SHP77 treated with DMSO at 0.1 percent for 48 hours (cell line): ENCODE results near the gene SHFL.

Experiments used
- DNase-seq: peaks from one replicate; lab custom pipeline; 2025; lab: John Stamatoyannopoulos, UW

Gene SHFL

DNA sequence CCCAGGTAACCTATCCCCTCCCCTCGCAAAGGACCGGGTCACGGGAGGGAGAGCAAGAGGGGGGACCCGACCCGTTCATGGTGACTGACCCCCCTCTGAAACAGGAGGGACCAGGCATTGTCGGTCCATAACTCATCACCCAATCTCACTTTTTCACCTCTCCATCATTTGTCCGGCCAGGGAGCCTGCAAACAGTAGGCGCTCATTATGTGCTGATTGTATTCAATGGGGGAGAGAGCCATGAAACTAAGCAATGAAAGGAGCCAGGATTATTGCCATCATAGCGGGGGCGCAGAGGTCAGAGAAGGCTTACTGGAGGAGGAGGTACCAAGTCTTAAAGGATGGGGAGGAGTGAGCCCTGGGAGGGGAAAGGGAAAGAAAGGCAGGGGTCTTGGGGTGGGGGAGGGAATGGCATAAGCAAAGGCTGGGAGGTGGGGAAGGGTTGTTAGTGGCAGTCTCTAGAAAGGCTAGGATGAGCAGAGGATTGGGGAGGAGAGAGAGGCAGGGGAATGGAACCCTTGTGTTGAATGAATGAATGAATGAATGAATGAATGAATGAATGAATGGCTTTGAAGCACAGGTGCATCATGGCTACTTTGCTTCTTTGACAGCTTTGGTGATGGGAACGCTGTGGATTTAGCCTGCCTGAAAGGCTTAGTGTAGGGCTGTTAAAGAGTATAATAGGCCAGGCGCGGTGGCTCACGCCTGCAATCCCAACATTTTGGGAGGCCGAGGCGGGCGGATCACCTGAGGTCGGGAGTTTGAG lies 1.4 kb downstream of the SHFL start:
- no peak for DNase-seq

DNA sequence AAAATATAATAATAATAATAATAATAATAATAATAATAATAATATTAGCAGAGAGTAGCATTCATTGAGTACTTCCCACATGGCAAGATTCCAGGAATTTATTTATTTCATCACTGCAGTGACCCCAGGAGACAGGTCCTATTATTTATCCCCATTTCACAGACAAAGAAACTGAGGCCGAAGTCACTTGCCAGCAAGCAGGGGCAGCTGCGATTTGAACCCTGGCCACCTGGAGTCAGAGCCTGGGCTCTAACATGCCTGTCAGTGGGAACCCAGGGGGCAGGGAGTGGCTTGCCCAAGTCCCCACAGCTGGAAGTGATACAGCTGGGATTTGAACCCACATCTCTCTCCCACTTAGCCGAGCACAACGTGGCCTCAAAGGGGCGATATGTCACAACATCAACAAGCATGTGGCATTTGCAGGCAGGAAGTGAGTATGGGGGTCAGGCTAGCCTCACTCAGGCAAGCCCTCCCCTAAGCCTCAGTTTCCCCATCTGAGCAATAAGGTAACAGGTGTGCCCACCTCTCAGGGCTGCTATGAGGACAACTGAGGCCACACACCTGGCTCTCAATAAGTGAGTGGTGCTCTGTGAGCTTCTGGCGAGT lies 2.9 kb downstream of the SHFL start:
- no peak for DNase-seq

DNA sequence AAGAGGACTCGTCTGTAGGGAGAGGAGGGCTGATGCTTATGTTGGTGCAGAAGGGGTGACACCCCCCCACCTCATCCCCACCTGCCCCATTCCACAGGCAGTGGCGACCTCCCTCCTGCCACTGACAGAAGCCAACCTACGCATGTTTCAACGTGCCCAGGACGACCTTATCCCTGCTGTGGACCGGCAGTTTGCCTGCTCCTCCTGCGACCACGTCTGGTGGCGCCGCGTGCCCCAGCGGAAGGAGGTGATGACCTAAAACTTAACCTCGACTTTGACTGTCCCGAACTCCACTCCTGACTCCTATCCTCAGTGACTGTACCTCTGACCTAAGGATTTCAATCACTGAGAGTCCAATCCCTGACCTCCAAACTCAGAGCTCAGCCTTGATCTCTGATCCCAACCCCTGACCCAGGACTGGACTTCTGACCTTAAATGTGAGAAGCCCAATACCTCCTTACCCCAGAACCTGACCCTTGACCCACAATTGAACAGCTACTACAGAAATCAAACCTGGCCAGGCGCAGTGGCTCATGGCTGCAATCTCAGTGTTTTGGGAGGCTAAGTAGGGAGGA lies 3.8 kb downstream of the SHFL start:
- no peak for DNase-seq

DNA sequence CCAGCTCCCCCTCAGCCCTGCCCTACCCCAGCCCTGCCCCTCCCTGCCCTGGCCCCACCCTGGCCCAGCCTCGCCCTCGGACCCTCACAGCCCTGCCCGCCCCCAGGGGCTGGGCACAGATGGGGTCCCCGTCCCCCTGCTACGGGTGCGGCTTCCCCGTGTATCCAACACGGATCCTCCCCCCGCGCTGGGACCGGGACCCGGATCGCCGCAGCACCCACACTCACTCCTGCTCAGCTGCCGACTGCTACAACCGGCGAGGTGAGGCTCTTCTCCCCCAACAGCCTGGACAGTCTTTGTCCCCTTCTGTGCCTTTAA lies 5.2 kb downstream of the SHFL start:
- no peak for DNase-seq

DNA sequence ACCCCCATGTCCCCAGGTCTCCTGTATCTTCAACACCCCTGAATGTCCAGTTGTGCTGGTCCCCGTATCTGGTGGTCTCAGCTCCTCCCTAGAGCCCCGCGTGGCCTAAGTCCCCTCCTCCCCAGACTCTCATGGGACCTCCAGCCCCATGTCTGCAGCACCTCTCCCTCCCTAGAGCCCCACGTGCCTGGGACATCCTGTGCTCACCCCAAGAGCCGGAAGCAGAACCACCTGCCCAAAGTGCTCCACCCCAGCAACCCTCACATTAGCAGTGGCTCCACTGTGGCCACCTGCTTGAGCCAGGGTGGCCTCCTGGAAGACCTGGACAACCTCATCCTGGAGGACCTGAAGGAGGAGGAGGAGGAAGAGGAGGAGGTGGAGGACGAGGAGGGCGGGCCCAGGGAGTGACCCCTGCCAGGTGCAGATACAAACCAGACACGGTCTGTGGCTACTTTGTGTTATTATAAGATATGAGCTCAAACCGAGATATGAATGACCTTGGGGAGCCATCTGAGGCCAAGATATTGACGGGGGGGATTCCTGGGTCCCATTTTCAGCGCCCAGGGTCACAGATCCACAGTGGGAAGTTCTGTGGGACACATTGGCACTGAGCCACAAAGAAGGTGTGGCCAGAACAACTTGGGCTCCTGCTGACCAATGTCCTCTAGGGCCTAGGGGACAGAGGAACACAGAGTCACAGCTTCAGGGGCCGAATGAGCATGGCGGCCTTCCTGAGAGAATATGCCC lies 6.0 kb downstream of the SHFL start:
- no peak for DNase-seq

DNA sequence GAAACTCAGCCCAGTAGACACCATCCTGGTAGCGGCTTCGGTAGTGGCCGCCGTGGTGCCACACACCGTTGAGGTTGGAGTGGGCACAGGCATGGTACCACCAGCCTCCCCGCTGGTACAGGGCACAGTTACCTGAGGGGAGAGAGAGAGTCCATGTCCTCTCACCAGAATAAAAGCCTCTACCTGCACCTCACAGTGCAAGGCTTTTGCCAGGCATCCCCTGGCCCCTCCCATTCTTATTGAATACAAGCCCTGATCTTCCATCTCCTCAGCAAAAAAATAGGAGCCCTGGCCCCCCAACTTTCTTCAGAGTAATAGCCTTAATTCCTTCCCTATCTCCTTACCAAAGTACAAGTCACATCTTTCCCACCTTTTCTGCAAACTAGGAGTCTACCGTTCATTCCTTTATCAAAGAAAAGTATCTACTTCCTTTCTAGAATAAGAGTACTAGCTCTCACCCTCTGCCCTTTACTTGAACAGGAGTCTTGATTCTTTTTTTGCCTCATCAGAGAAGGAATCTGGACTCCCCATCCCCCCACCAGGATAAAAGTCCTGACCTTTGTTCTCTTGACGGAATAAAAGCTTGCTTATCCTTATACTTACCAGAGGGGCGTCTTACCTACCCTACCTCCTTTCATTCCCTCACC lies 6.7 kb downstream of the SHFL start:
- no peak for DNase-seq

DNA sequence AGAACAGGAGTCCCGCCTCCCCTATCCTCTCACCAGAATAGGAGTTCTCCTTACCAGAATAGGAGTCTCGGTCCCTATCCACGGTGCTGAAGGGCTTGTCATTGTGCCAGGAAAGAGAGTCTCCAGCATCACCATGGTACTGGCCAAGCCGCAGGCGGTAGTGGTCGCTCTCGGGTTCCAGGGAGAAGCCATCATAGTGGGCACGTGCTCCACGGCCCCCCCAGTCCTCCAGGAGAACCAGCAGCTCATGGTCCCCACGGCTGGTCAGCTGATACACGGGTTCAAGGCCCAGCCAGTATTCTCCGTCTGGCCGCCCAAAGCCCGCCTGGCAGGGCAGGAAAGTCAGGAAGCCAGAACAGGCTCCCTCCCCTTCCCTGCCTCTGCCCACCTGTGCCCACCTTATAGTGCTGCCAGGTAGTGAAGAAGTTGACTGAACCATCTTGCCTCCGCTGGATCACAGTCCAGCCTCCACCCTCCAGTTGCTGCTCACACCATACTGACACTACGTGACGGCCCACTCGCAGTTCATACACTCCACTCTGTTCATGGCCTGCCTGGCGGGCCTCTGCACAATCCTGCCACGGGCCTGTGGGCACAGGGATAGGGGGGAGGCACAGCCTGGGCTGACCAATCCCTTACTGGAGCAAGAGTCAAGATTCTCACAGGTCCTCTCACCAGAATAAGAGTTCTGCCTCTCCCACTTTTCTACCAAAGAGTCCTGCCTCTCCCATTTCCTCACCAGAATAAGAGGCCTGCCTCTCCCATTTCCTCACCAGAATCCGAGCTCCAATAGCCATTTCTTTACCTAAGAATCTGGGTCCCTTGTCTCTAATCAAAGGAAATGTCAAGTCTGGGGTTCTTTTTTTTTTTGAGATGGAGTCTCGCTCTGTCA lies 7.4 kb downstream of the SHFL start:
- DNase-seq, result no peak

DNA sequence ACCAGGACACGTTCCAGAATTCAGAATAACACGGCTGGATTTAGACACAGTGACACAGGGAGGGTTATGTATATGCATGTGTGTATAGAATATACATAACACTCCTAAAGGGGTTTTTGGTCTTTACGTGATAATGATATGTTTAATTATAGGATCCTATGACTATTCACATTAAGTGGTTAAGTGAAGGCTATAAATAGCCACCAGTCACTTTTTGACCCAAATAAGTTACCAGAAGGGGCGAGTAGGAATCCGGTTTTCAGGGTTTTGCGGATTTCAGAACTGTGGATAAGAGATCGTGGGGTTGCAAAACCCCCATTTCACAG lies 9.5 kb downstream of the SHFL start:
- DNase-seq, result no peak

DNA sequence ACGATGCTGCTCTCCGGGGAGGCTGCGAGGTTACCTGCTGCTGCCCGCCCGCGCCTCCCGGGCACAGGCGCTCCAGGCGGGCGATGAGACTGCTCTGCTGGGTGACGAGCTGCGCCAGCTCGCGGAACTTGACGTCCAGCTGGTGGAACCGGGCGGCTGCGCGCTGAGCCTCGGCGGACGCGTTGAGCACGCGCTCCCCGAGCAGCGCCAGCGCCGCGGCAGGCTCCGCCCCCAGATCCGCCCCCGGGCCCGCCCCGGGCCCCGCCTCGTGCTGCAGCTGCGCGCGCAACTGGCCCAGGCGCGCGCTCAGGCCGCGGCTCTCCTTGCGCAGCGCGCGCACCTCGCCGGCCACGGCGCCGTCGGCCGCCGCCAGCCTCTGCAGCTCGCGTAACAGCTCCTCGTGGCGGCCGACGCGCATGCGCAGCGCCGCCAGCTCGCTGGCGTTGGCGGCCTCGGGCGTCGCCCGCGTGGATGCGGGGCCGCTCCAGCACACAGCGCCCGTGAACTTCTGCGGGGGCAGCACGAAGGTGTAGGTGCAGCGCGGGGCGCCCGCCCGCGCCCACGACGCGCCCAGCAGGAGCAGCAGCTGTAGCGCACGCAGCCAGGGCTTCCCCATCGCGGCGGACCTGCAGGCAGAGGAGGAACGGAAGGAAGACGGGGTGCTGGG lies 10.0 kb downstream of the SHFL start:
- peak; percentile 86 for DNase-seq

DNA sequence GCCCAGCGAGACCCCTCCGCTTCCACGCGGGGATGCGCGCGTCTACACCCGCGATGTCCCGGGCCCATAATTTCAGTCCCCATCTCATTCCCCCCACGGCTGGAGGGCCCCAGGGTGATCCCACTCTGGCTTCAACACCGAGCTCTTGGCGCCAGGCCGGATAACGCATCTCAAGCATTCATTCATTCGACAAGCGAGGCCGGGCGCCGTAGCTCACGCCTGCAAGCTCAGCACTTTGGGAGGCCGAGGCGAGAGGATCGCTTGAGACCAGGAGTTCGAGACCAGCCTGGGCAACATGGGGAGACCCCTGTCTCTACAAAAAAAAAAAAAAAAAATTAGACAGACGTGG lies 10.5 kb downstream of the SHFL start:
- no peak for DNase-seq

DNA sequence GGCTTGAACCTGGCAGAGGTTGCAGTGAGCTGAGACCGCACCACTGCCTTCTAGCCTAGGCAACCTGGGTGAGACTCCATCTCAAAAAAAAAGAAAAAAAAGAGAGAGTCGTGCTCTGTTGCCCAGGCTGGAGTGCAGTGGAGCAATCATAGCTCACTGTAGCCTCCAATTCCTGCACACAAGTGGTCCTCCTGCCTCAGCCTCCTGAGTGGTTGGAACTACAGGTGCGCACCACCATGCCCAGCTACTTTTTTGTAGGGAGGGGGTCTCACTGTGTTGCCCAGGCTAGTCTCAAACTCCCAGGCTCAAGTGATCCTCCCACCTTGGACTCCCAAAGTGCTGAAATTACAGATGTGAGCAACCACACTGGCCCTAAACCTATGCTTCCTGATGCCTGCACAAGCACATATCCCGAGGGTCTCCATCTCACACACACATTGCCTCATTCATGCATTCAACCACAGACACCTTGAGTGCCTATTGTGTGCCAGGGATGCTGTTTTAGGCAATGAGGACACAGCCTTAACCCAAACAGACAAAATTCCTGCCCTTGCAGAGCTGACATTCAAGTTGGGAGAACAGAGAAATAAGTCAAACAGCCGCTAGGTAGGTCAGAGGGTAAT lies 14.2 kb downstream of the SHFL start:
- no peak for DNase-seq

DNA sequence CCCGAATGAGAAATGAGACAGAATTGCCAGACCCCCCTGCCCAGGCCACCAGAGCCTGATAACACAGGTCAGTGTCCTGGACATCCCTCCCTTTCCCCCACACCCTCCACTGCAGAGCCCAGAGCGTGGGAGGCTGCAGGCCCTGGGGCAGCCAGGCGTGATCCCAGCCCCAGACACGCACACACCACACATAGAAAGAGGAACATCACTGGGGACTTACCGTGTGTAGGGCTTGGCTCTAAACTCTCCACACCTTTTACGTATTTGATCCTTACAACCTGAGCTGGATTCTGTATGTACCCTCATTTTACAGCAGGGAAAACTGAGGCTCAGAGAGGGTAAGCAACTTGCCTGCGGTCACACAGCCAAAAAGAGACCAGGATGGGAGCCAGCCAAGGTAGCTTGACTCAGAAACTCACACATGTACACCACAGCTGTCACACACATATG lies 16.7 kb downstream of the SHFL start:
- DNase-seq, result no peak

DNA sequence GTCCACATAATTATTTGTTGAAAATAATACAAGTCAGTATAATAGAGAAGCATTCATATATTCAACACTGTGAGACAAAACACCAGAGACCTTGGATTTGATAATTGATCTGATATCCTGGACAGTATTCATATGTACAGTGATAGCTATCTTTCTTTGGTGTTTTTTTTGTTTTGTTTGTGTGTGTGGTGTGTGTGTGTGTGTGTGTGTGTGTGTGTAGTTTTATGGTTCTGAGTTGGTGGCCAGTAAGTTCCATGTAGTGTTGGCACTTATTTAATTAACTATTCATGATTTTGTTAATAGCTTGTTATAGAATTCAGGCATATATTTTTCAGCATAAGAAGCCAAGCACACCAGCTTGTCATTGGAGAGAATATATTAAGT lies 18.0 kb downstream of the SHFL start:
- no peak for DNase-seq

DNA sequence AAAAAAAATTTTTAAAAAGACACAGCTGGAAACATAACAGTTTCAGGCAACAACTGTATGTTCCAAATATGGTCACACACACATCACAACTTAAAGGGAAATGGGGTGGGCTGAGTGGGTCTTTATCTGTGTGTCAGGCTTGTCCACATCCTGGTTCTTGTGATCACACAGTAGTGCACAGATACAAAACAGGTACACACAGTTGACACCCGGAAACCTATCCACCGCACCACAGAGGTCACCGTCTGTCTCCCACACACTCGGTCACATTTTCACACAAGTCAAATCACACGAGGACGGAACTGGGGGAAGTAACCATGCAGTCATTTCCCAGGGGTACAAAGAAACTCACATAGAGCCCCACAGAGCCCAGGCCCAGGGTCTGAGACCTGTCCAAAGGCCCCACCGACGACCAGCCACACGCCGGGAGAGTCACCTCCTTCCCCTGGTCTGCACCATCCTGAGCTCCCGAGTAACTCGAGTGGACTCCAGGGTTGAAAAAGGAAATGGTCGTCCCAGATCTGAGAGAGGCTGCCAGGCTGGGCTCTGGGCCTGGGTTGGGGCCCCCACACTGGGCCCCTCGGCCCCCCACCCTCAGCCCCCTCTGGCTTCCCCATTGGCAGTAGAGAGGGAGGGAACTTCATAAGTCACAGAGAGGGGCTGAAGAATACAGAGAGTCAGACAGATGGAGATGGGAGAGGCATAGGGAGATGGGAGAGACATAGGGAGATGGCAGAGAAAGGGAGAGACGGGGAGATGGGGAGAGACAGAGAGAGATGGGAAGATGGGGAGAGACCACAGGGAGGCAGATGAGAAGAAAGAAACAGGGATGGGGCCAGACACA lies 18.8 kb downstream of the SHFL start:
- DNase-seq, result no peak

DNA sequence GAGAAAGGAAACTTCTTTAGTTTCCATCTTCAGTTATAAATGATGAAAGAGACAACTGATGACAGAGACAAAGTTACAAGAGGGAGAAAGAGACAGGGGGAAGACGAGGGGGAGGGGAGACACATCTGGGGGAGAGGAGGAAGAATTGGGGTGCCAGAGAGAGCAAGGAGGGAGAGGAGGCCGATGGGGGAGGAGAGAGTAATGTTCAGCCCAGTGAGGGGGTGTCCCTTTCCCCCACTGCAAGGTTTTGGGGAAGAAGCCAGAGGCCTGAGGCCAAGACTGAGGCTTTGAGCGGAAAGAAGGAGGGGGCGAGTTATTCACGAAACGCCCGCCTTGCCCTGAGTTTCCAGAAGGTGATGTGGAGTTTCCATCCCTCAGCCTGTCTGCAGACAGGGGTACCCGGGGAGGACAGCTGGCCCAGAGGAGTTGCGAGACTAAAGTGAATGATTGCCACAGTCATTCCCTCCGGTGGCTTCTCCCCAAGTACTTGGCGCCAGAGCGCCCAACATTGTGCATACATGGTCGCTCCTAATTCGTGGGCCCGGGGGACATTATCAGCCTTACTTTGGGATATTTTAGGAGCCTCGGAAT lies 19.5 kb downstream of the SHFL start:
- DNase-seq, result no peak

DNA sequence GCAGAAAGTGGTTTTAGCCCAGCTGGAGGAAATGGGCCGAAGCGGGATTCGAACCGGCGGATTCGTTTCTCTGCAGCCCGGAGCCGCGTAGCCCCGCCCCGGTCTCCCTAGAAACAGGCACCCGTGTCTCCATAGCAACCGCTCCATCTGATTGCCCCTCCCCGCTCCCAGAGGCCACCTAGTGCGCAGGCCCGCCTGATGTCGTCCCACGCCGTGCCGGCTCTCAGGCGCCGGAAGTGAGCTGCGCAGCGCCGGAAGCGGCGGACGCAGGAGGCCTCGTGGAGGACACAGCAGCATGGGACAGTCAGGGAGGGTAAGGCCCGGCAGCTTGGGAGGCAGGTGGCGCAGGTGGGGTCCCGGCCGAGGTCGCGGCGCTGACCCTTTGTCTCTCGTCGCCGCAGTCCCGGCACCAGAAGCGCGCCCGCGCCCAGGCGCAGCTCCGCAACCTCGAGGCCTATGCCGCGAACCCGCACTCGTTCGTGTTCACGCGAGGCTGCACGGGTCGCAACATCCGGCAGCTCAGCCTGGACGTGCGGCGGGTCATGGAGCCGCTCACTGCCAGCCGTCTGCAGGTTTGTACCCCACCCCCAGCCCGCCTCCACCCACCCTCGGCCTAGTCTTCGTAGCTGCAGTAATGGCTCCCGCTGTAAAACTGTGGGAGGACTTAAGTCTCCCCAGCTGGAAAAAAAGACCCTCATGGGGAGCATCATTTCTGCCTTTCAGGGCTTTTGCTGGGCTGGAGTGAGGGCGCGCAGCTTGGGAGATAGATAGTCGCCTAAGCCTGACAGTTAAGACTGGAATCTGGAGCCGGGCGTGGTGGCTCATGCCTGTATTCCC lies 20.2 kb downstream of the SHFL start, which contains the start of gene PPAN:
PPAN (plus strand) TSS at position 263 of the 837 bp plus-strand sequence; CDS start at position 296, 33 bp downstream.
- DNase-seq, result peak; percentile 89

DNA sequence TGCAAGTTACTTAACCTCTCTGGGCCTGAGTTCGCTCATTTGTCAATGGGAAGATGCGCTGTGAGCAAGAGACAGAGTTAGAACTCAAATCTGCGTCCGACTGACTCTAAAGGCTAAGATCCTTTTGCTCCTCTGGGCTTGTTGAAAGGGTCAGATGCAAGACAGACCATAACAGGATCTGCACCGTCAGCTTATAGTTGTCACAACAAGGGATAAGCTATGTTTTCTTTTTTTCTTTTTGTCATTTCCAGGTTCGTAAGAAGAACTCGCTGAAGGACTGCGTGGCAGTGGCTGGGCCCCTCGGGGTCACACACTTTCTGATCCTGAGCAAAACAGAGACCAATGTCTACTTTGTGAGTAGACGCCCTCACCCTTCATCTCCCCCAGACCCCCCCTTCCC lies 21.1 kb downstream of the SHFL start:
- DNase-seq, result no peak

DNA sequence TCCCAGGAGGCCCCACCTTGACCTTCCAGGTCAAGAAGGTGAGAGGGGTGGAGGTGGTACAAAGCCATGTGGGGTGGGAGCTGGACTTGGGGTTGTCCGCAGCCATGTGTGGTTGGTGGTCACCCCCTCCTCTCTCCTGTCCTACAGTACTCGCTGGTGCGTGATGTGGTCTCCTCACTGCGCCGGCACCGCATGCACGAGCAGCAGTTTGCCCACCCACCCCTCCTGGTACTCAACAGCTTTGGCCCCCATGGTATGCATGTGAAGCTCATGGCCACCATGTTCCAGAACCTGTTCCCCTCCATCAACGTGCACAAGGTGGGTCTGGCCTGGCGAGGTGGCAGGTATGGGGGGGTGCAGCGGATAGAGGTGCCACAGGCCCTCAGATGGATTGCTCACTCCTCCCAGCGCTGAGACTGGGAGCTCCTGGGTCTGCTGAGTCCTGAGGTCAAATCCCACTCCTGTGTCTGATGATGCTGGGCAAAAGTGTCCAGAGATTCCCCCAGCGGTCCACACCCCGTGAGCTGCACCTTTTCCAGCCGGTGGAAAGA lies 21.8 kb downstream of the SHFL start:
- DNase-seq, result no peak
